CD4-positive, alpha-beta T cell (primary cell): ENCODE measurements around the gene COBL. TPM values are rescaled to one million over a fixed set of nuclear protein-coding genes. Genes with fewer than 3 reads are reported as not detected.

Experiments
- ATAC-seq: fragments of 200-7000 bp; cut with Tn5 transposase; one replicate; pipeline ENCODE4 v1.10.0; 2022; ENCODE audit warnings: mild to moderate bottlenecking; ENCODE audit not compliant: poor library complexity
- CTCF ChIA-PET: fragments of 350-600 bp; sonication (Branson Sonifier 250); formaldehyde crosslinking; loops from one replicate; lab custom pipeline; 2021; ENCODE audit warnings: antibody characterized with exemption, inconsistent platforms; lab: Charles Lee
- POLR2A ChIA-PET: fragments of 350-600 bp; sonication (Branson Sonifier 250); formaldehyde crosslinking; loops from one replicate; lab custom pipeline; 2021; ENCODE audit warnings: antibody characterized with exemption, inconsistent platforms; lab: Charles Lee
- DNase-seq, 14 experiments: peaks; one replicate each; pipeline ENCODE4 v3.0.0-alpha.2; 2013 to 2020; ENCODE audit warnings: mixed read lengths in 2 of 14
- H3K27ac ChIP-seq, 2 donors: one replicate each; pipeline versions ENCODE4 v1.5.1 to v1.7.0; 2013; ENCODE audit warnings: low read length in 2 of 2, low read depth in 1 of 2, mild to moderate bottlenecking in 1 of 2
- H3K27me3 ChIP-seq, 2 experiments: 1 replicate in 1 of 2; 2 replicates in 1 of 2; pipeline versions ENCODE4 v1.6.1 to v1.7.0; 2013; ENCODE audit warnings: low read length in 2 of 2, control low read depth in 1 of 2, mild to moderate bottlenecking in 1 of 2, moderate library complexity in 1 of 2; ENCODE audit not compliant: insufficient read depth in 2 of 2, control insufficient read depth in 1 of 2
- H3K36me3 ChIP-seq: one replicate; pipeline ENCODE4 v1.6.1; 2013; ENCODE audit warnings: low read length, control low read depth; ENCODE audit not compliant: insufficient read depth
- H3K4me1 ChIP-seq: one replicate; pipeline ENCODE4 v1.6.1; 2013; ENCODE audit warnings: low read length, control low read depth; ENCODE audit not compliant: insufficient read depth
- H3K4me3 ChIP-seq: one replicate; pipeline ENCODE4 v1.5.1; 2013; ENCODE audit warnings: mild to moderate bottlenecking, low read length, moderate library complexity
- H3K9me3 ChIP-seq, 2 experiments: 1 replicate in 1 of 2; 2 replicates in 1 of 2; pipeline versions ENCODE4 v1.6.1 to v1.7.0; 2013; ENCODE audit warnings: low read length in 2 of 2, mild to moderate bottlenecking in 2 of 2, control low read depth in 1 of 2, moderate library complexity in 1 of 2; ENCODE audit not compliant: control insufficient read depth in 1 of 2, insufficient read depth in 1 of 2
- H3K27ac Mint-ChIP-seq: one replicate; pipeline ENCODE4 v1.8.0; 2020; ENCODE audit warnings: mixed read lengths
- H3K27me3 Mint-ChIP-seq: one replicate; pipeline ENCODE4 v1.8.0; 2021; ENCODE audit warnings: mixed read lengths
- H3K36me3 Mint-ChIP-seq: one replicate; pipeline ENCODE4 v1.8.0; 2021; ENCODE audit warnings: low read depth, mixed read lengths
- H3K4me1 Mint-ChIP-seq: one replicate; pipeline ENCODE4 v1.8.0; 2021; ENCODE audit warnings: low read depth, mixed read lengths
- H3K4me3 Mint-ChIP-seq: one replicate; pipeline ENCODE4 v1.8.0; 2020; ENCODE audit warnings: mild to moderate bottlenecking, mixed read lengths
- H3K9me3 Mint-ChIP-seq: one replicate; pipeline ENCODE4 v1.8.0; 2020; ENCODE audit warnings: mixed read lengths
- intact Hi-C, 2 experiments: fragments of 100-400 bp; cut with DNase I in 1 of 2; cut with micrococcal nuclease in 1 of 2; formaldehyde crosslinking; loops; one replicate each; pipeline versions ENCODE4 v1.15.1 to v1.9.0; 2023 to 2025; cut with DNase I, micrococcal nuclease
- total RNA-seq, 174 experiments: library from RNA in 2 of 174; stranded (reverse) in 2 of 174; gene quantifications; one replicate each; pipeline ENCODE4 v1.2.3 and lab custom pipeline; 2021 to 2026
- TF ChIP-seq, protein P1 (sequence below): fragments of 200-600 bp; IDR thresholded peaks from one replicate; pipeline ENCODE4 v1.8.0; 2022; ENCODE audit warnings: antibody characterized with exemption, mild to moderate bottlenecking

COBL gene
- total RNA-seq, 2 experiments from 2014 or later = not detected

DNA sequence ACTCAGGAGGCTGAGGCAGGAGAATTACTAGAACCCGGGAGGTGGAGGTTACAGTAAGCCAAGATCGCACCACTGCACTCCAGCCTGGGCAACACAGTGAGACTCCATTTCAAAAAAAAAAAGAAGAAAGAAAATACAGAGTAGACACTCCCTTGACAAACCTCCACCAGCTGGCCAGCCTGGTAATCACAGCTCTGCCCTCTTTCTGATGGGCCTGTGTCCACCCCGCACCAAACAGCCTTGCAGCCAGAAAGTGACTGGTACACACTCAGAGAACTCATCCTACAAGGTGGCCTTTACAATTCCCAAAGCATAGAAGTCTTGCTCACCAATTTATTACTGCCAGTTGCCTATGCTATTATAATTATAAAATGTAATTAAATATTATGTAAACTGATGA, 66.6 kb downstream of the COBL start:
- no peak overlapping the region for H3K4me3 Mint-ChIP-seq
- Histone ChIP-seq H3K36me3 (no peaks in the 10 kb centered on the region), H3K4me1 (no peaks in the 10 kb centered on the region), H3K4me3 (no peak overlapping the region), H3K27me3 (no peaks in the 10 kb centered on the region), H3K9me3 (no peaks in the 10 kb centered on the region), H3K27ac (no peak overlapping the region)
- no peak for ATAC-seq
- no peaks in the 10 kb centered on the region for H3K27me3 Mint-ChIP-seq
- no peaks in the 10 kb centered on the region for H3K36me3 Mint-ChIP-seq
- no peaks in the 10 kb centered on the region for H3K4me1 Mint-ChIP-seq
- H3K9me3 Mint-ChIP-seq = no peaks in the 10 kb centered on the region
- ChIA-PET POLR2A (no interaction called here), CTCF (no interaction called here)
- intact Hi-C loops = no loop called here
- no peak for DNase-seq
- TF ChIP-seq, protein P1, sequence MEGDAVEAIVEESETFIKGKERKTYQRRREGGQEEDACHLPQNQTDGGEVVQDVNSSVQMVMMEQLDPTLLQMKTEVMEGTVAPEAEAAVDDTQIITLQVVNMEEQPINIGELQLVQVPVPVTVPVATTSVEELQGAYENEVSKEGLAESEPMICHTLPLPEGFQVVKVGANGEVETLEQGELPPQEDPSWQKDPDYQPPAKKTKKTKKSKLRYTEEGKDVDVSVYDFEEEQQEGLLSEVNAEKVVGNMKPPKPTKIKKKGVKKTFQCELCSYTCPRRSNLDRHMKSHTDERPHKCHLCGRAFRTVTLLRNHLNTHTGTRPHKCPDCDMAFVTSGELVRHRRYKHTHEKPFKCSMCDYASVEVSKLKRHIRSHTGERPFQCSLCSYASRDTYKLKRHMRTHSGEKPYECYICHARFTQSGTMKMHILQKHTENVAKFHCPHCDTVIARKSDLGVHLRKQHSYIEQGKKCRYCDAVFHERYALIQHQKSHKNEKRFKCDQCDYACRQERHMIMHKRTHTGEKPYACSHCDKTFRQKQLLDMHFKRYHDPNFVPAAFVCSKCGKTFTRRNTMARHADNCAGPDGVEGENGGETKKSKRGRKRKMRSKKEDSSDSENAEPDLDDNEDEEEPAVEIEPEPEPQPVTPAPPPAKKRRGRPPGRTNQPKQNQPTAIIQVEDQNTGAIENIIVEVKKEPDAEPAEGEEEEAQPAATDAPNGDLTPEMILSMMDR = no peak
- H3K27ac Mint-ChIP-seq = no peak overlapping the region

DNA sequence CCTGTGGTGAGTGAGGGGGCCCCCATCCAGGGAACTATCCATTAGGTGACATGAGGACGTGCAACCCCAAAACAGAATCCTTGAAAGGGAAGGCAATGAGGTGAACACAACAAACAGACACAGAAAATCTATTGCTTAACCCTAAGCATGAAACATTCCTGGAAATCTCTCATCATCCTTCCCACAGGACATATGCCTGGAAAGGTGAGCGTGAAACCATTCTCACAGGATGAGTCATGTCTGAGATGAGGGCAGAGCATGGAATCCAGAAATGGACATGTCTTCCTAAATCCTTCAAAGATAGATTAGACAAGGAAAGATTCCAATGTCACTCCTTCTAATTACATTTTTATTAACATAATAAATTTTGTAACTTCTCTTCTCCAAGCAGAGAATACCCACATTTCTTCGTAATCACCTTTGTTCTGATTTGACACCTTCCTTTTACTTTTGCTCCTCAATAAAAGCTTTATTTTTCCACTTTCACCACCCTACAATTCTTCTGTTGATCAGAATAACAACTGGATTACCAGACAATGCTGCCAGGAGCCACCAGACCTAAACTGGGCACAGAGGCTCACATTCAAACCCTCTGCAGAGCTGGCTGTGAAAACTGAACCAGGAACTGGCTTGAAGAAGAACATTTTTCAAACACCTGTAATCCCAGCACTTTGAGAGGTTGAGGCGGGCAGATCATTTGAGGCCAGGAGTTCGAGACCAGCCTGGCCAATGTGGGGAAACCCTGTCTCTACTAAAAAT, 67.2 kb downstream of the COBL start:
- ChIA-PET POLR2A (no interaction called here), CTCF (no interaction called here)
- H3K4me1 ChIP-seq = no peaks in the 10 kb centered on the region
- no peak overlapping the region for H3K27ac ChIP-seq
- no peak for DNase-seq
- TF ChIP-seq, protein P1 = no peak
- H3K4me3 ChIP-seq = no peak overlapping the region
- H3K4me3 Mint-ChIP-seq = no peak overlapping the region
- no peaks in the 10 kb centered on the region for H3K36me3 Mint-ChIP-seq
- H3K9me3 ChIP-seq = no peaks in the 10 kb centered on the region
- no peaks in the 10 kb centered on the region for H3K27me3 Mint-ChIP-seq
- ATAC-seq = no peak
- H3K4me1 Mint-ChIP-seq = no peaks in the 10 kb centered on the region
- H3K36me3 ChIP-seq = no peaks in the 10 kb centered on the region
- H3K9me3 Mint-ChIP-seq = no peaks in the 10 kb centered on the region
- intact Hi-C loops = no loop called here
- no peak overlapping the region for H3K27ac Mint-ChIP-seq
- H3K27me3 ChIP-seq = no peaks in the 10 kb centered on the region

DNA sequence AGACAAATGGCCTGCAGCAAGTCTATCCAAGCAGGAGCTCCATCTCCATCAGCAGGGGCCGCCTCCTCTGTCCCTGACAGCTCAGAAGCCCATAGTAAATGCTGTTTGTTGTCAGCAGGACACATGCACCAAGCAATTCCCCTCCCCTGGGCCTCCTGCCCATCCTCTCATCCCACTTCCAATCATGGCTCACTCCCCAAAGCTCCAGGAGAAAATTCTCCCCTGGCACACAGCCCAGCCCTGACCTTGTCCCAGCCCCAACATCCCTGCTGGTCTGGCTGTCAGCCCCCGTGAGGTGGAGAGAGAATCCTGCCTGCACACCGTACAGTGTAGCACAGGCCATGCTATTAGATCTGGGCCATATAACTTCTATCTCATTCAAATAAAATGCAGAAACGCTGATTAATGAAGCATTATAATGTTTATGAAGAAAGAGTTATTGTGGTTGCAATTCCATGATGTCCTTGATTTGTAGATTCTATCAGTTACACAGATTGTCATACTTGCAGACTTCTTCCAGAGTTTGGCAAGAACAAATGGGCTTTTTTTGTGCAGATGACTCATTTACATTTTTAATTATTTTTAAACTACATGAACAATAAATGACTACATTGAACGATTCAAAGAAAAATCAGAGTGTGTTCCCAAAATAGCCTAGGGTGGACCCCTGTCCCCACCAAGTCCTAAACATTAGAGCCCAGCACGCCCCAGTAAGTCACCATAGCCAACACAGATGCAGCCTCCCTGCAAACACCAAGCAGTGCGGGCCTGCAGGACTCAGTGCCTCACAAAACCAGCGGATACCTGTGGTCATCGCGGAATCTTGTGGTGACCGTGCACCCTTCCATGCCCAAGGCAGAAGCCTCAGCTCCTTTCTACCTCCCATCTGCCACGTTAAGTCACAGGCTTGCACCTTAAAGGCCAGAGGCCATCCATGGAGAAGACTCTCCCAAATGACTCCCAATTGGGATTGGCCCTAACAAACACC, 70.1 kb downstream of the COBL start:
- CTCF ChIA-PET = no interaction called here
- ATAC-seq (no peak), DNase-seq (no peak)
- no peak overlapping the region for H3K27ac ChIP-seq
- POLR2A ChIA-PET = no interaction called here
- no peaks in the 10 kb centered on the region for H3K36me3 Mint-ChIP-seq
- TF ChIP-seq, protein P1 = no peak
- no peak overlapping the region for H3K4me3 Mint-ChIP-seq
- intact Hi-C loops = no loop called here
- no peaks in the 10 kb centered on the region for H3K4me1 ChIP-seq
- H3K9me3 Mint-ChIP-seq = no peaks in the 10 kb centered on the region
- H3K36me3 ChIP-seq = no peaks in the 10 kb centered on the region
- no peaks in the 10 kb centered on the region for H3K27me3 Mint-ChIP-seq
- no peaks in the 10 kb centered on the region for H3K27me3 ChIP-seq
- H3K27ac Mint-ChIP-seq = no peak overlapping the region
- H3K9me3 ChIP-seq = no peaks in the 10 kb centered on the region
- no peaks in the 10 kb centered on the region for H3K4me1 Mint-ChIP-seq
- H3K4me3 ChIP-seq = no peak overlapping the region
